ENCODE measurements around the gene WWOX. TPM values are rescaled to one million over a fixed set of nuclear protein-coding genes. Genes with fewer than 3 reads are reported as not detected.

Gene WWOX
- total RNA-seq, 1 experiment from 2014 or later: 28.3 TPM

DNA sequence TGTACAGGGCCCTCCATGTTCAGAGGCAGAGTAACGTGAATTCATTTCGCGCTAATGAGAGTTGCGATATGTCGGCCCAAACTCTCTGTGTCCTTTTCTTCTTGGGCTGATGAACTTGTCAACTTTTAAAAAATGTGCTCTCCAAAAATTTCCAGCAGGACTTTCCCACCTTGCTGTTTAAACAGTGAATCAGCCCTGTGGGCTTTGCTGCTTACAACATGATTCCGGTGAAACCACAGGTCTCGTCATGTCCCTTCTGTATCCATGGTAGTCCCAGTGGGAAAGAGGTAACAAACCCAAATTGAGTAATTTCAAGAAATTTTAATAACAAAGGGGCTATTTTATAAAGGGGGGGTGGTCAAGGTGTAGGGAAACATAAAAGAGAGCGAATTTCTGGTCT is 888.2 kb downstream of the WWOX start:
- CTCF ChIA-PET: no interaction called here
- no peak for TF ChIP-seq CTCF (conservative IDR thresholded peaks at IDR 0.05; ENCODE audit: low read depth, low read length)
- no peak for TF ChIP-seq EZH2 (IDR thresholded peaks at IDR 0.05; ENCODE audit: low read length, unreplicated experiment)
- TF ChIP-seq EZH2phosphoT487 (IDR thresholded peaks at IDR 0.05; ENCODE audit: borderline replicate concordance, low read length): no peak
- no TSS peak for BruUV-seq (replicated peaks)
- Histone ChIP-seq H3K9ac (ENCODE audit: low read length) (no peak overlapping the region), H3K79me2 (ENCODE audit: low read length) (no peaks in the 10 kb centered on the region), H3K4me1 (ENCODE audit: insufficient read depth, low read length) (no peaks in the 10 kb centered on the region), H3K27ac (ENCODE audit: low read length) (no peak overlapping the region), H4K20me1 (ENCODE audit: low read length) (no peaks in the 10 kb centered on the region), H3K9me2 (replicated peaks; ENCODE audit: low read length) (no peaks in the 10 kb centered on the region), H3K9me3 (ENCODE audit: low read length) (no peaks in the 10 kb centered on the region), H3K4me3 (ENCODE audit: low read length) (no peak overlapping the region), H2AFZ (ENCODE audit: low read length) (no peak overlapping the region), H3K4me2 (ENCODE audit: low read length) (no peak overlapping the region), H3F3A (ENCODE audit: low read length, unreplicated experiment) (no peaks in the 10 kb centered on the region), H3K27me3 (ENCODE audit: low read length) (no peaks in the 10 kb centered on the region), H3K36me3 (ENCODE audit: low read depth, low read length) (no peaks in the 10 kb centered on the region)
- intact Hi-C loops (cut with micrococcal nuclease): no loop called here
- DNase-seq (no peak), ATAC-seq (no peak)
- POLR2A ChIA-PET (ENCODE audit: unreplicated experiment): no interaction called here

- Histone ChIP-seq H3K9ac (ENCODE audit: low read length) (no peak overlapping the region), H3K4me2 (ENCODE audit: low read length) (no peak overlapping the region), H3K9me3 (ENCODE audit: low read length) (no peaks in the 10 kb centered on the region), H3K27me3 (ENCODE audit: low read length) (no peaks in the 10 kb centered on the region), H3K4me1 (ENCODE audit: insufficient read depth, low read length) (no peaks in the 10 kb centered on the region), H3F3A (ENCODE audit: low read length, unreplicated experiment) (no peaks in the 10 kb centered on the region), H2AFZ (ENCODE audit: low read length) (no peak overlapping the region), H3K27ac (ENCODE audit: low read length) (no peak overlapping the region), H4K20me1 (ENCODE audit: low read length) (no peaks in the 10 kb centered on the region), H3K9me2 (replicated peaks; ENCODE audit: low read length) (no peaks in the 10 kb centered on the region), H3K4me3 (ENCODE audit: low read length) (no peak overlapping the region), H3K36me3 (ENCODE audit: low read depth, low read length) (no peaks in the 10 kb centered on the region), H3K79me2 (ENCODE audit: low read length) (no peaks in the 10 kb centered on the region)
- ChIA-PET POLR2A (ENCODE audit: unreplicated experiment) (no interaction called here), CTCF (no interaction called here)
- ATAC-seq: no peak
- intact Hi-C loops (cut with micrococcal nuclease): no loop called here
- DNase-seq: no peak
- BruUV-seq (replicated peaks): no TSS peak
- TF ChIP-seq EZH2phosphoT487 (IDR thresholded peaks at IDR 0.05; ENCODE audit: borderline replicate concordance, low read length) (no peak), EZH2 (IDR thresholded peaks at IDR 0.05; ENCODE audit: low read length, unreplicated experiment) (no peak), CTCF (conservative IDR thresholded peaks at IDR 0.05; ENCODE audit: low read depth, low read length) (no peak)
Observed at GRCh38 chr16:78988361-78988969, 889.0 kb downstream of the WWOX start.

DNA sequence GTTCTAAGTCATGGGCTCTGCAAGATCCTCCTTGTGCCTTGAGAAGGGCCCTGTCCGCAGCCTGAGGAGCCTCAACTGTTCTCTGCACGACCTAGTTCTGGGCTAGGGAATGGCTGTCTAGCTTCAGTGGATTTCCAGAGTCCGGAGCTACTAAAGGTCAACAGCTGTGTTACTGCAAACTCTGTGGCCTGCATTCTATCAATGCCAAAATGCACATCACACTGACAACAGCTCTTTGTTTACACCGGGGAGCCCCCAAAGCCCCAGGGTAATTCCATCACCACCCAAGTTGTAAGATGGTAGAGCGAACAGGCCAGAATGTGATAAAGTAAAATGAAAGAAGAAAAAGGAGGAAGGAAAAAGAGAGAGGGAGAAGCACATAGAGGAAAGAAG is 890.9 kb downstream of the WWOX start:
- H3F3A ChIP-seq (ENCODE audit: low read length, unreplicated experiment): no peaks in the 10 kb centered on the region
- no peaks in the 10 kb centered on the region for H3K9me2 ChIP-seq (replicated peaks; ENCODE audit: low read length)
- no peaks in the 10 kb centered on the region for H4K20me1 ChIP-seq (ENCODE audit: low read length)
- H3K4me2 ChIP-seq (ENCODE audit: low read length): no peak overlapping the region
- BruUV-seq (replicated peaks): no TSS peak
- TF ChIP-seq CTCF (conservative IDR thresholded peaks at IDR 0.05; ENCODE audit: low read depth, low read length) (no peak), EZH2 (IDR thresholded peaks at IDR 0.05; ENCODE audit: low read length, unreplicated experiment) (no peak)
- H3K4me1 ChIP-seq (ENCODE audit: insufficient read depth, low read length): no peaks in the 10 kb centered on the region
- H3K9me3 ChIP-seq (ENCODE audit: low read length): no peaks in the 10 kb centered on the region
- intact Hi-C loops (cut with micrococcal nuclease): no loop called here
- H3K4me3 ChIP-seq (ENCODE audit: low read length): no peak overlapping the region
- POLR2A ChIA-PET (ENCODE audit: unreplicated experiment): no interaction called here
- DNase-seq: no peak
- no peaks in the 10 kb centered on the region for H3K36me3 ChIP-seq (ENCODE audit: low read depth, low read length)
- H3K27ac ChIP-seq (ENCODE audit: low read length): no peak overlapping the region
- ATAC-seq: no peak
- H3K79me2 ChIP-seq (ENCODE audit: low read length): no peaks in the 10 kb centered on the region
- H2AFZ ChIP-seq (ENCODE audit: low read length): no peak overlapping the region
- H3K27me3 ChIP-seq (ENCODE audit: low read length): no peaks in the 10 kb centered on the region
- no peak overlapping the region for H3K9ac ChIP-seq (ENCODE audit: low read length)
- CTCF ChIA-PET: no interaction called here
